Measurements from ENCODE around the gene MOB1A.
"Not testable (repeated sequence)": the region's sequence is repeated elsewhere in the genome, so short reads cannot be mapped to it uniquely, and the experiment has no call there.

MOB1A gene

DNA sequence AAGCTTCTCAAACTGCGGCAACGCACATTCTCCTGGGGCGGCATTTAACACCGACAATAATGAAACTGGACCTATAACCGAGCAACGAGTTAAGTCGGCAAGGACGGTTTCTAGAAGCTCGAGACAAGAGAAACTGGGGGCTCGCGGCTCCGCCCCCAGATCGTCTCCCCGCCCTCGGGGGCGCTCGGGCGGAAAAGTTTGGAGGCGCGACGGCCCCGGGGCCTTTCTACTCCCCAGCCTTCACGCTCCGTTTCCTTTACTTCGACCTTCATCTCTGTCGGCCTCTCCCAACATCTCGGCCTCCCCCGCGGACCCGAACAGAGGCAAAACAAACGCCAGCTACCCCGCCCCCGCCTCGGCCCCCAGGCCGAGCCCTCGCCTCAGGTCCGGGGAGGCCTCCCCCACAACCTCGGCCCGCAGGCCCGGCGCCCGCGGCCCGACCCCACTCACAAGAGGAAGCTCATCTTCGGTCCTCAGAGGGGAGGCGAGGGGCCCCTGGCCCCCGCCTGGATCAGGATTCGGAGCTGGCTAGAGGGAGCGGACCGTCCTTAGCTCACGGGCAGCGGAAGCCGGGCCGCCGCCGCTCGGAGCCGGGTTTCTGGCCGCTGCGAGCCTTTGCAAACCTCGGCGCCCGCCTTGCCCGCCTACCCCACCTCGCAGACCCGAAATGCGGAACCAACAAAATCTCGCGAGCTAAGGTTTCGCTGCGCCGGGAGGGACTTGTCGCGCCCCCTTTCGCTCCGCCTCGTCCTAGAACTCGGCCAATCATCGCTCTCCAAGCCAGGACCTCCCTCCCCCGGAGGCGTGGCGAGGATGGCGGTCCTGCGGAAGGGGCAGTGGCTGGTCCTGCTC is at the start of gene MOB1A:
TSS of gene MOB1A (minus strand) at position 669 of the 852 bp plus-strand sequence. CDS start at position 464, 205 bp downstream.
- peak; percentile 97 for DNase-seq

GRCh38 chr2:74227646-74228045 is 49.0 kb upstream of the MOB1A start:
- no peak for DNase-seq

DNA sequence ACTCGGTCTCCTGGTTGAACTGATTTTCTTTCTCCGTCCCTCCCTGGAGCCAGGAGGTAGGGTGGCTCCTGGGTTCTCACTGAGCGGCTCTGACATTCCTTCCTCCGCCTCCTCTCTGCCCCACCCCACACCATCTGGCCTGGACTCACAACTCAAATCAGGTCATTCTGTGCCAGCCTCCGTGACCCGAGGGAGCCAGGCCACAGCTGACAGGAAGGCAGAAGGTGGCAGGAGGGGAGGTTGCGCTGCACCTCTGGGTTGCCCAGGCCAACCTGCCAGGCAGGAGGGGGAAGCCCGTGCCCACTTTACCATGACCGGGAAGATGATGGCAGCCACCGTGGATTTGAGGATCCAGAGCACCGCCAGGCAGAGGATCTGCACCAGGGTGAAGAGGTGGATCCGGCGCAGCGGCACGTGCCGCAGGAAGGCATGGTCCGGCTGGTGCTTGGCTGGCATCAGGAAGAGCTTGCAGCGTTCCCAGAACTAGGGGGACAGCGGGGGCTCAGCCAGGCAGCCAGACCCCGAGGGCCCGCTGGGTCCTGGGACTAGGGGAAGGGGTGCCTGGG is 48.1 kb upstream of the MOB1A start:
- DNase-seq = no peak

- DNase-seq = no peak
Observed at GRCh38 chr2:74225698-74226459, 47.2 kb upstream of the MOB1A start.

DNA sequence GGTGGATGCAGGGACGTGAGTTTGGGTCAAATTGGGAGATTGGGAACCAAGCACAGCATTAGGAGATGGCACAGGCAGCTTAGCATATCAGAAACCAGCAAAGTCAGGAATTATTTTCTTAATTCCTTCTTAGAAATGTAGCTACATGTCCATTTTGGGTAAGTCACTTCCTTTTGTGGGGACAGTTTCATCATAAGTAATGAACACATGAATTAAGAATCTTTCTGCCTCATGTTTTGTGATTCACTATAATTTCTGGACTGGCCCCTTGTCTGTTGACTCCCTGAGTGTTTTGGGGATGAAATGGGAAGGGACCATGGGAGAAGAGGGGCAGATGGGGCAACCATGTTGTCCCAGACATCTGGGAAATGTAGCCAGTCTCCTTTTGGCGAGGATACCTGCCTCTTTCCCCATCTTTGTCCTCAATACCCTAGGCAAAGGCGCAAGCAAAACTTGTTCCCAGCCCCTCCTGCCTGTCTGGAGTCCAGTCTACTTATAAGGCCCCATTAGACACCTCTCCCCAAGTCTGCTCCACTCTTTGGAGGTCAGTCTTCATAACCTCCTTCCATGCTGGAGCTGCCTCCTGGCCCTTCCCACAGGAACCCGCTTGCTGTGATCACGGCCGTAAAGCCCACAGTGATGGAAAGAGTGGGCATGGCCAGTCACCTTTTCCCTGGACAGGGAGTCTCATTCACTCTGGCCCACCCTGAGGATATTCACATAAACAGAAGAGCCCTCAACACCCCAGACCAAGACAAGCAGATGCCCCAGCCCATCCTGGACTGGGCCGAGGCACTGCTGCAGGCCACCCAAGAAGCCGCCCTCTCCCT is 45.5 kb upstream of the MOB1A start:
- DNase-seq = no peak

DNA sequence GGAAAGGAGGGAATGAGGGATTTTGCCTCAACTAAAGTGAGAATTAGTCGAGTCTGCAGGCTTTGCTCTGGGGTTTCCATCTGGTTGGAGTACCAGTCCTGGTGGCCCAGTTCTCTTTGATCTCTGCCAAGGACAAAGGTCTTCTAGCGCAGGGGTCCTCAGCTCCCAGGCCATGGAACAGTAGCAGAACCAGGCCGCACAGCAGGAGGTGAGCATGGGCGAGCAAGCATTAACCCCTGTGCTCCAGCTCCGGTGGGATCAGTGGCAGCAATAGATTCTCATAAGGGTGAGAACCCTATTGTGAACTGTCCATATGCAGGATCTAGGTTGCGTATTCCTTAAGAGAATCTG is 43.6 kb upstream of the MOB1A start:
- no peak for DNase-seq

DNA sequence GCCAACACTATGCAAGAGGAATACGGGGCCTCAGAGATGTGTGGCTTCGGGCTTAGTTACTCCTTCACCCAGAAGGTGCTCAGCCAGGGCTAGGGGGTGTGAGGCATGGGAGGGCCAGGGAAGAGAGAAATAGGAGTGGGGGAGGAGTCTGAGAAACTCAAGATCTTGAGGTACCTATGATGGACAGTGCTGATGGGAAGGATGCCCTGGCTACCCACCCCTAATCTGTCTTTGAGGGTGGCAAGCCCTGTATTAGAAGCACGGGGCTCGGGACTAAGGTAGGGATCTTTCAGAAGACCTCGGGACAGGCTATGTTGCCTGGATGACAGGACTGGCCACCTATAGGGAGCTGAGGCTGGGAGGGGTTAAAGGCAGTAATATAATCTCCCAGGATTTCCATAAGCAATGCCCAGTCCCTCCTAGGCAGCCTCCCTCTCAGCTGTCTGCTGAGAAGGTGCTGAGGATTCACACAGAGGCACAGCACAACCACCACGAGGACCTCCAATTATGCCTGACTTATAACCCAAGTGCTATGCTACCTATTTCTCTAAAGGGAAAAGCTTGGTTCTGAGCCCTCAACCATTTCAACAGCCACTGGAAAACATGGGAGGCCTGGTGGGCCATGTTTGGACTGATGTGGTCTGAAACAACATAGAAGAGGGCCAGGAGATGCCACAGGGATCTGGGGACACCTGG is 43.1 kb upstream of the MOB1A start:
- no peak for DNase-seq

DNA sequence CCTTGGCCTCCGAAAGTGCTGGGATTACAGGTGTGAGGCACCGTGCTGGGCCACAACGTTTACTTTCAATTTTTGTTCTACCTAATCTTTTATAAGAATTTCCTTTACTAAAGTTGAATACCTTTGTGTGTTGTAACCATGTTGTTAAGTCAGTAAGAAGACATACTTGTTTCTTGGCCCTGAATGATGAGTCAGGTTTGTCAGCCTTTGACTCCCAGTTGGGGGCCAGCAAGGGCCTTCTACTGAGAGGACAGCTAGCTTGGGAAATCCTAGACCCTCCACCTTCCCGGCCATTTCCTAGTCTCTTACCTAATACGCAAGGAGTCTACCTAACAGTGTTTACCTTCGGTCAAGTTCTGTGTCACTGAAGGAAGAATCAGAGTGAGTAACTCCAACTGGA is 42.4 kb upstream of the MOB1A start:
- DNase-seq = no peak

DNA sequence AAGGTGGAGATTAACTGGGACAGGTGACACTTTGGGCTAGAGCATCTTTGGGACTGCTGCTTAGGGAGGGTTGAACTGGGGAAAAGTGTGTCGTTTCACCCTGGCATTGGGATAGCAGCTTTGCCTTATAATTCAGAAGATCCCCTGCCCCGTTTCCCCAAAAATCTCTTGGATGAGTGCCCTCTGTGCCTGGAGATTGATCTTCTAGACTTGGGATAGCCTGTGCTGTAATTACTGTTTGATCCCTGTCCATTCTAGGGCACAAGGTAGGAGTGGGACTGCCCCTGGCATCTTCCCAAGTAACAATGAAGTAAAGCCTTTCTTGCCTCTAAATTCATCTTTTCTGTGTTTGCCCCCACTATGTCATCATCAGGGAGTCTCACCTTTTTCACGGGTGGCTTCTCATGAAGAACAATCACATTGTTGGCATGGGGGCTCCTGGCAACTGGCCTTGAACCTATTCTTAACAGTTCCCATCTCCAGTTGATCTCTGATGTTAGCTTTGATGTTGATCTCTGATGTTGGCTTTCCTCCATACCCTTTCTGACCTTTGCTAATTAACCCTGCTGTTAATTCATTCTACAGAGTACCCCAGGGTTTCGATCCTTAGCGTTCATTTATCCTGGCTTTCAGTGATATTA is 41.3 kb upstream of the MOB1A start:
- no peak for DNase-seq

GRCh38 chr2:74216642-74217041 is 38.0 kb upstream of the MOB1A start:
- no peak for DNase-seq

DNA sequence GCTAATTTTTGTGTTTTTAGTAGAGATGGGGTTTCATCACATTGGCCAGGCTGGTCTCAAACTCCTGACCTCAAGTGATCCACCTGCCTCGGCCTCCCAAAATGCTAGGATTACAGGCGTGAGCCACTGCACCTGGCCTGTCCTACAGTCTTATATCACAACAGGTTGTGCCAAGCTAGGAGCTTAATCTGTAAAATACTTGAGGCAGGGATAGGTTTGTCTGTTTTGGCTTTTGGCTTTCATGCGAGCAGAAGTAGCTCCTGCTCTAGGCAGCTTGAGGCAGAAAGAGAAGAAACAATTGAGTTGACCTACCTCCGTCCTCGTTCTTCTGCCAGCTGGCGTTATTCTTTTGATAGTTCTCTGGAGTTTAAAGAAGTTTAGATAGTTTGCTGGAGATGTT is 37.1 kb upstream of the MOB1A start:
- DNase-seq = not testable (repeated sequence)

DNA sequence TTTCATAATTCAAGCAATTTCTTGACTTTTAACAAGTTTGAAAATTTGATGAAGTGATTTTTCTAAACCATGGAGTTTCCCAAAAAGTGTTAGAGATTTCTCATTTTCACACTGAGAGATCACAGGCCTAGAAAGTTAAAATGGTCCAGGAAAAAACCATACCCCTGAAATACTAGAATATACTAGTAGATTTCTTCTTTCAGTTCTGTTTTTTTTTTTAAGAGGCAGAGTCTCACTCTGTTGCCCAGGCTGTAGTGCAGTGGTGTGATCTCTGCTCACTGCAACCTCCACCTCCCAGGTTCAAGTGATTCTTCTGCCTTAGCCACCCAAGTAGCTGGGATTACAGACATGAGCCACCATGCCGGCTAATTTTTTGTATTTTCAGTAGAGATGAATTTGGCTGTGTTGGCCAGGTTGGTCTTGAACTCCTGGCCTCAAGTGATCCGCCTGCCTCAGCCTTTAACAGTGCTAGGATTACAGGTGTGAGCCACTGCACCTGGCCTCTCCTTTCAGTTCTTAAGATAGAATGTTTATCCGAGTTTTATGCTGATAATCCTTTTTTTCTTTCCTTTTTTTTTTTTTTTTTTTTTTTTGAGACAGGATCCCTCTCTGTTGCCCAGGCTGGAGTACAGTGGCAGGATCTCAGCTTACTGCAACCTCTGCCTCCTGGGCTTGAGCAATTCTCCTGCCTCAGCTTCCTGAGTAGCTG is 34.2 kb upstream of the MOB1A start:
- DNase-seq = no peak

DNA sequence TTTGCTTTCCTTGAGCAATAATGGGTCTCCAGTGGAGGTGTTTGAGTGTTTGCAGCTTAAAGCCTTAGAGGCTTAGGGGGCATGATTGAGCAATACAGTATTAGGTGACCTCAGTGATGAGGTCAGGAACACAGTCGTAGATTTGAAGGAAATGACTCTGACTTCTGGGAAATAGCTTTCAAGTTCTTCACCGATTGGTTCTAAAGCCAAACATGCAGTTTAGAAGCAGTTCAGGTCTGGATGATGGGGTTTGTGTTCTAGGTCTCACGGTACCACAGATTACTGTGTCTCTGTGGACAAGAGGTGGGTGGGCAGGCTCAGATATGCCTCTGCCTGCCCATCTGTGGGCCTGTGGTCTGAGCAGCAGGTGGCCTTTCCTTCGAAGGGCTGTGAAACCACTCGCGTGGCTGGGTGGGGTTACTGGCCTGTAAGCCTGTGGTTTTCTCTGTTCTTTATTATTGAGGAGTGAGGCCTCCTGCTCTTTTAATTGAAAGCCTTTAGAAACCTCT is 27.6 kb upstream of the MOB1A start:
- no peak for DNase-seq

GRCh38 chr2:74205596-74205995 is 26.9 kb upstream of the MOB1A start:
- no peak for DNase-seq

GRCh38 chr2:74205113-74205512 is 26.4 kb upstream of the MOB1A start:
- no peak for DNase-seq

GRCh38 chr2:74204436-74204835 is 25.8 kb upstream of the MOB1A start:
- no peak for DNase-seq

DNA sequence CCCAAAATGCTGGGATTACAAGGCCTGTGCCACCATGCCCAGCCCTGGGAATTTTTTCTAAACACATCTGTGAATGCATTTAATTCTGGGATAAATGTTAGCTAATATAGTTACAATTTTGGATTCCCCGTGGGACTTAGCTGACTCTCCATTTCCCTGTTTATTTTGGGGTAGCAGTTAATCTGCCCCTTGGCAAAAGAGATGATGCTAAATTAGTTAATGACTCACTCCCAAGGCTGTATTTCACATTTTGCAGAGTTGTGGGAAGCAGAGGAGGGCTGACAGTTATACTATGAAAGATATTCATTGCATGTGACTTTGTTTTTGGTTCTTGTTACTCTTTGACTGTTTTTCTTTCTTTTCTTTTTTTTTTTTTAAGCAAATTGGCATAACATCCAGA is 22.9 kb upstream of the MOB1A start:
- DNase-seq = no peak

GRCh38 chr2:74201196-74201595 is 22.5 kb upstream of the MOB1A start:
- no peak for DNase-seq

DNA sequence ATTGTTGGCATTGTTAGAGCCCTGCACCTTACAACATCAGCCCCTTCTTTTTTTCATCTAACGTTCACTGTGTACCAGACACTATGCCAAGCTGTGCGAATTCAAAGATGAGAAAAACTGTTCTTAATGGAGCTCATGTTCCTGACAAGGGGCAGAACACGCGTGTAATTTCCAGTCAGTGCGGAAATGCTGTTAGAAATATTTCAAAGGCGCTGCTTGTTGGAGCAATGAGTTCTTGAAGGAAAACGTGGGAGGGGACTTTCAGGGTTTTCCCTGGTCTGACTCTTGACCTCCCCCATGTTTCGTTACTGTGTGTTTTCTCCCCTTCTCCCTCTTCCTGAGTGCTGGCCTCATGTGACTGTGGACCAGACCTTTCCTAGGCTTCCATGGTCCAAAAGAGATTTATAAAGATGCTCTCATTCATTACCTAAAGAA is 21.2 kb upstream of the MOB1A start:
- peak; percentile 20 for DNase-seq

DNA sequence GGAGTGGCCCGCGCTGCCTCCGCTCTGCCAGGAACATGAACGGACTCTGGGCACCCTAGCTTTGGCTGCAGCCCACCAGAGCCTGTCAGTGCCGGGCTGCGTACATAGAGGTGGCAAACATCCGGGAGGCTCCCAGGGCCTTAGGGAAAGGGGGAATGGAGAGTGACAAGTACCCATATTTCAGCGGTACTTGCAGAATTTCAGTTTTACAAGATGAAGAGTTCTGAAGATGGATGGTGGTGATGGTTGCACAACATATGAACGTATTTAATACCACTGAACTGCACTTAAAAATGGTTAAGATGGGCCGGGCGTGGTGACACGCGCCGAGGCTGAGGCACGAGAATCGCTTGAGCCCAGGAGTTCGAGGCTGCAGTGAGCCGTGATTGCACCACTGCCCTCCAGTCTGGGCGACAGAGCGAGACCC is 20.6 kb upstream of the MOB1A start:
- peak; percentile 20 for DNase-seq

Data from activated naive CD4-positive, alpha-beta T cell treated with anti-CD3 and anti-CD28 coated beads, Interleukin-2, amount 50 U/mL, for 16 hours (primary cell).